ENCODE measurements around the gene SLC29A1. TPM values are rescaled to one million over a fixed set of nuclear protein-coding genes. Genes with fewer than 3 reads are reported as not detected.

Gene SLC29A1
- total and polyA plus RNA-seq, 9 of the 15 experiments (the other 6 are each of a cell fraction or from before 2014, with no cell fraction given), result 18.9 to 170 (median 57.7) TPM

GRCh38 chr6:44247338-44248302, 24.2 kb downstream of the SLC29A1 start (continued):
- TF ChIP-seq PCBP1 (IDR thresholded peaks at IDR 0.05; ENCODE audit: low read depth, low read length, poor library complexity, severe bottlenecking) (peak; percentile 100), E2F8 (IDR thresholded peaks at IDR 0.05; ENCODE audit: low read depth, partially characterized antibody) (peak; percentile 42), HMG20A (CRISPR knock-in tag; conservative IDR thresholded peaks at IDR 0.05) (no peak), CBFB (CRISPR knock-in tag; IDR thresholded peaks at IDR 0.05) (0 out of 2 replicates have a peak, but pooled peaks have one; percentile 56), ZNF239 (CRISPR knock-in tag; IDR thresholded peaks at IDR 0.05) (peak; percentile 84), ZFP91 (CRISPR knock-in tag; IDR thresholded peaks at IDR 0.05) (no peak), HES1 (IDR thresholded peaks at IDR 0.05; ENCODE audit: low read depth) (no peak), WHSC1 (IDR thresholded peaks at IDR 0.05; ENCODE audit: low read length) (no peak), MTF1 (CRISPR knock-in tag; IDR thresholded peaks at IDR 0.05; ENCODE audit: borderline replicate concordance) (no peak), NCOA1 (IDR thresholded peaks at IDR 0.05; ENCODE audit: low read depth) (no peak), NONO (IDR thresholded peaks at IDR 0.05; ENCODE audit: low read depth in 2 of 2, low read length in 1 of 2) (peak; percentile 46 to 89; a peak in 2 of 4 replicates), HDAC8 (tag; IDR thresholded peaks at IDR 0.05) (0 out of 2 replicates have a peak, but pooled peaks have one; percentile 24), SMAD1 (IDR thresholded peaks at IDR 0.05; ENCODE audit: low read depth, low read length, partially characterized antibody) (no peak), IFI16 (CRISPR knock-in tag; IDR thresholded peaks at IDR 0.05) (no peak), ZNF639 (CRISPR knock-in tag; conservative IDR thresholded peaks at IDR 0.05 in 1 of 2, IDR thresholded peaks at IDR 0.05 in 1 of 2) (no peak), MTA1 (IDR thresholded peaks at IDR 0.05; ENCODE audit: borderline replicate concordance) (peak; percentile 48; the same call in 1 of the 2 replicates), JUNB (CRISPR knock-in tag; conservative IDR thresholded peaks at IDR 0.05) (peak; percentile 85)
- TF ChIP-seq, protein P1, sequence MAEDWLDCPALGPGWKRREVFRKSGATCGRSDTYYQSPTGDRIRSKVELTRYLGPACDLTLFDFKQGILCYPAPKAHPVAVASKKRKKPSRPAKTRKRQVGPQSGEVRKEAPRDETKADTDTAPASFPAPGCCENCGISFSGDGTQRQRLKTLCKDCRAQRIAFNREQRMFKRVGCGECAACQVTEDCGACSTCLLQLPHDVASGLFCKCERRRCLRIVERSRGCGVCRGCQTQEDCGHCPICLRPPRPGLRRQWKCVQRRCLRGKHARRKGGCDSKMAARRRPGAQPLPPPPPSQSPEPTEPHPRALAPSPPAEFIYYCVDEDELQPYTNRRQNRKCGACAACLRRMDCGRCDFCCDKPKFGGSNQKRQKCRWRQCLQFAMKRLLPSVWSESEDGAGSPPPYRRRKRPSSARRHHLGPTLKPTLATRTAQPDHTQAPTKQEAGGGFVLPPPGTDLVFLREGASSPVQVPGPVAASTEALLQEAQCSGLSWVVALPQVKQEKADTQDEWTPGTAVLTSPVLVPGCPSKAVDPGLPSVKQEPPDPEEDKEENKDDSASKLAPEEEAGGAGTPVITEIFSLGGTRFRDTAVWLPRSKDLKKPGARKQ (CRISPR knock-in tag; IDR thresholded peaks at IDR 0.05), result no peak
